Measurements from ENCODE around the gene HOPX. TPM values are rescaled to one million over a fixed set of nuclear protein-coding genes. Genes with fewer than 3 reads are reported as not detected.

The HOPX gene
- total RNA-seq, 4 donors from 2014 or later: 5.3 to 6.6 (median 5.7) TPM

DNA sequence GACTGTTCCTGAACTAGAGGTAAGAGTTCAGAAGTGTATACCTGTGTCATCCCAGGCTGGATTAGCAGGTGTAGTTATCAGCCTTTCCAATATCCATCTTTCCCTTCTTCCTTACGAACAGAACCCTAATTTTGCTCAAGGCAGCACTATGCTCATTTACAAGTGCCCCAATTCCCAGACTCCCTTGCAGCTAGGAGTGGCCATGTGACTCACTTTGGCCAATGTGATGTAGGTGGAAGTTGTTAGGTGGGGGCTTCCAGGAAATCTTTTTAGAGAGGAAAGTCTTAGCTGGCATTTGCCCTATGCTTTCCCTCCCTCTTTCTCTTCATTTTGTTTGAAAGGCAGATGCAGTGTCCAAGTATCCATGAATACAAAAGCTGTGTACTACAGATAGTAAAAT is 34.8 kb downstream of the HOPX start:
- Histone ChIP-seq H3K4me3 (no peak overlapping the region), H3K4me1 (no peaks in the 10 kb centered on the region), H3K36me3 (no peaks in the 10 kb centered on the region), H3K9me3 (no peaks in the 10 kb centered on the region), H3K27ac (no peak overlapping the region), H3K27me3 (no peaks in the 10 kb centered on the region)
- in situ Hi-C loops (cut with MboI; ENCODE audit: low sequenced_read_pairs in 4 of 4) (no loop called here), intact Hi-C loops (cut with DNase I; ENCODE audit: low total_unique reads) (no loop called here)
- TF ChIP-seq POLR2A (IDR thresholded peaks at IDR 0.05) (no peak), CTCF (IDR thresholded peaks at IDR 0.05 in 4 of 5, conservative IDR thresholded peaks at IDR 0.05 in 1 of 5) (no peak)
- ATAC-seq (no peak), DNase-seq (no peak)

GRCh38 chr4:56643596-56643995 is 37.5 kb downstream of the HOPX start:
- Histone ChIP-seq H3K36me3 (no peaks in the 10 kb centered on the region), H3K4me1 (no peaks in the 10 kb centered on the region), H3K27ac (no peak overlapping the region), H3K9me3 (no peaks in the 10 kb centered on the region), H3K4me3 (no peak overlapping the region), H3K27me3 (no peaks in the 10 kb centered on the region)
- DNase-seq: no peak
- in situ Hi-C loops (cut with MboI; ENCODE audit: low sequenced_read_pairs in 4 of 4): no loop called here
- ATAC-seq: no peak
- no peak for TF ChIP-seq CTCF (IDR thresholded peaks at IDR 0.05 in 4 of 5, conservative IDR thresholded peaks at IDR 0.05 in 1 of 5)
- no peak for TF ChIP-seq POLR2A (IDR thresholded peaks at IDR 0.05)
- intact Hi-C loops (cut with DNase I; ENCODE audit: low total_unique reads): no loop called here

GRCh38 chr4:56641494-56642051 is 39.5 kb downstream of the HOPX start:
- TF ChIP-seq CTCF (IDR thresholded peaks at IDR 0.05 in 4 of 5, conservative IDR thresholded peaks at IDR 0.05 in 1 of 5) (no peak), POLR2A (IDR thresholded peaks at IDR 0.05) (no peak)
- H3K4me3 ChIP-seq: no peak overlapping the region
- DNase-seq (no peak), ATAC-seq (no peak)
- H3K27ac ChIP-seq: no peak overlapping the region
- intact Hi-C loops (cut with DNase I; ENCODE audit: low total_unique reads): no loop called here
- in situ Hi-C loops (cut with MboI; ENCODE audit: low sequenced_read_pairs in 4 of 4): no loop called here
- H3K36me3 ChIP-seq: no peaks in the 10 kb centered on the region
- no peaks in the 10 kb centered on the region for H3K9me3 ChIP-seq
- no peaks in the 10 kb centered on the region for H3K27me3 ChIP-seq
- peaks cover 0 to 6% of the 10 kb centered on the region in 2 donors for H3K4me1 ChIP-seq

DNA sequence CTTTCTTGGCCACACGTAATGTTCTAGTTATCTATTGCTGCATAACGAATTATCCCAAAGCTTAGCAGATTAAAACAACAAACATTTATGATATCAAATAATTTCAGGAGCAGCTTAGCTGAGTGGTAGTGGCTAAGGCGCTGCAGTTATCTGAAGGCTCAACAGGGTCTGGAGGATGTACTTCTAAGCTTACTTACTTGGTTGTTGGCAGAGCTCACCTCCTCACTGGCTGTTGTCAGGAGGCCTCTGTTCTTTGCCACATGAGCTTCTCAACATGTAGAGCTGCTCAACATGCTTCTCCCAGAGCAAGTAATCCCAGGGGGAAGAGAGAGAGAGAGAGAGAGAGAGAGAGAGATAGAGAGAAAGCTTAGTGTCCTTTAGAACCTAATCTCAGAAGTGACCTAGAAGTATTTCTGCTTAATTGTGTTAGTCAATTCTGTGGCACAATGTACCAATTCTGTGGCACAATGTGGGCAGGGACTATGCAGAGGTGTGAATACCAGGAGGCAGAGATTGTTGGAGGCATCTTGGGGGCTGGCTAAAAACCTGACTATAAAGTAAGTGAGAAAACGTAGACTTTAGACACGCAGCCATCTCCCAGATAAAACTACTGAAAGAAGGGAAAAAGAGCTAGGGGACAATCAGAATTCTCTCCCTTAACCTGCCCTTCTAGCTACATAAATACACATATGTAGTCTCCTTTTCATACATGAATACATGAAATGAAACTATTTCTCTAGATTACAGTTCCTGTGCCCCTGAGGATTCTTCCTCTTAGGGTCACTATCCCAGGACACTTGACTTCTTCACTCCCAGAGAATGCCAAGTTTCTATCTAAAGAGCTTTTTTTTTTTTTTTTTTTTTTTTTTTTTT is 40.2 kb downstream of the HOPX start:
- intact Hi-C loops (cut with DNase I; ENCODE audit: low total_unique reads) (no loop called here), in situ Hi-C loops (cut with MboI; ENCODE audit: low sequenced_read_pairs in 4 of 4) (no loop called here)
- Histone ChIP-seq H3K4me1 (peaks cover 0 to 6% of the 10 kb centered on the region in 2 donors), H3K4me3 (no peak overlapping the region), H3K9me3 (no peaks in the 10 kb centered on the region), H3K27me3 (no peaks in the 10 kb centered on the region), H3K36me3 (no peaks in the 10 kb centered on the region), H3K27ac (no peak overlapping the region)
- TF ChIP-seq POLR2A (IDR thresholded peaks at IDR 0.05) (no peak), CTCF (IDR thresholded peaks at IDR 0.05 in 4 of 5, conservative IDR thresholded peaks at IDR 0.05 in 1 of 5) (no peak)
- DNase-seq (no peak), ATAC-seq (no peak)

All from gastrocnemius medialis (tissue), 4 donors.